ENCODE data around the gene ZC3H10.
"Not testable (repeated sequence)": the region's sequence is repeated elsewhere in the genome, so short reads cannot be mapped to it uniquely, and the experiment has no call there.

Gene ZC3H10

DNA sequence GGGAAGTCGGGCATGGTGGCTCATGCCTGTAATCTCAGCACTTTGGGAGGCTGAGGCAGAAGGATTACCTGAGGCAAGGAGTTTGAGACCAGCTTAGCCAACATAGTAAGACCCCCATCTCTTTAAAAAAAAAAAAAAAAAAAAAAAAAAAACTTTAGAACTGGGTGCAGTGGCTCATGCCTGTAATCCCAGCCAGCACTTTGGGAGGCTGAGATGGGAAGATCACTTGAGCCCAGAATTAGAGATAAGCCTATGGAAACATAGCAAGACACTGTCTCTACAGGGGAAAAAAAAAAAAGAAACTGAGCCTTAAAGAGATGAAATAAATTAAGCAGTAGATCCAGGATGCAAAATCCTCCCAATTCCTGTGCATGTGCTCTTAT lies 15.4 kb upstream of the ZC3H10 start:
- no peak for DNase-seq (ENCODE audit: low read depth, low spot score)

GRCh38 chr12:56103066-56103711 lies 14.9 kb upstream of the ZC3H10 start:
- DNase-seq (ENCODE audit: low read depth, low spot score) = no peak

DNA sequence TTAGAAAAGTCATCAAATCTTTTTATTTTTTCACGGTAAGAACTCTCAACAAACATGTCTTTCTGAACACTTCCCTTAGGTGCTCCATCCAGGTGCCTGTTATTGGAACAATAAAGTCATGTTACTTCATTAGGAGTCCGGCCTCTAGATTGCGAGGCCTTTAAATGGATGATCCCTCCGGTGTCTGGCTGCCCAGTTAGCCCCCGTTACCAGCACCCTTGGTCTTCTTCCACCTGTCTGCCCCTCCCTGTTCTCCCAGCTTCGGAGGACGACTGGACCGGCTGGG lies 14.3 kb upstream of the ZC3H10 start:
- no peak for DNase-seq (ENCODE audit: low read depth, low spot score)

DNA sequence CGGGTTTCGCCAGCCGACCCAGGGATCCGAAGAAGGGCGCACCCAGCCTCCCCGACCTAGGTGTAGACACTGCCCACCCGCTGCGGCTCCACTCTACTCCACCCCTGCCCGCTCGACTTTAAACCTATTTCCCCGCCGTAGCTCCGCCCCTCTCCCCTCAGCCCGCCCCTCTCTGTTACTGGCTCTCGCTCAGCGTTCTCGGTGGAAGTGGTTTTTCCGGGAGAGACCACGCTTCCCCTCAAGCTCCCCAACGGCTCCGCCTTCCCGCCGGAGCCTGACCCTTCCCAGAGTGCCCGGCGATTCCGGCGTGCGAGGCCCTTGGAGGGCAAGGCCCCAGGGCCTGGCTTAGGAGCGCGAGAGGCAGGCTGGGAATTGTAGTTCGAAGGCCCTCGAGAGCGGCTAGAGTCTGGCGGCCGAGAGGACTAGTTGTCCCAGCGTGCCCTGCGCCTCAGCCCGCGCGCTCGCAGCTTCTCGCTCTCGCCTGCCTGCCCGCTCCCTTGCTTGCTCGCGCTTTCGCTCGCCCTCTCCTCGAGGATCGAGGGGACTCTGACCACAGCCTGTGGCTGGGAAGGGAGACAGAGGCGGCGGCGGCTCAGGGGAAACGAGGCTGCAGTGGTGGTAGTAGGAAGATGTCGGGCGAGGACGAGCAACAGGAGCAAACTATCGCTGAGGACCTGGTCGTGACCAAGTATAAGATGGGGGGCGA lies 13.8 kb upstream of the ZC3H10 start, which contains the start of gene PA2G4:
TSS of gene PA2G4 (plus strand) at position 451 of the 706 bp plus-strand sequence. CDS start at position 630, 179 bp downstream.
- peak; percentile 95 for DNase-seq (ENCODE audit: low read depth, low spot score)

- DNase-seq (ENCODE audit: low read depth, low spot score) = no peak
Observed at GRCh38 chr12:56104815-56105608, 13.1 kb upstream of the ZC3H10 start.

DNA sequence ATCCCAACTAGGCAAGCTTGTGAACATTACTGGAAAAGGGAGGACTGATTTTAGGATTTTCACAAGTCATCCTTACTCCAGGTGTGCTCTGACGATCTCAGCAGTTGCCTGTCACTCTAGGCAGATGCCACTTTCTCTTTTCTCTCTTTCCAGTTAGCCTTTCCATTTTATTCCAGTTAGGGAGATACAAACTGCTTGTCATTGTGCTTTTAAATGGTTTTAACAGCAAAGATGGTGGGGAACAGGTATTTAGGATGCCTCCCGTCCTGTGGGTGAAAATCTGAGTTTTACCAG lies 12.5 kb upstream of the ZC3H10 start:
- no peak for DNase-seq (ENCODE audit: low read depth, low spot score)

GRCh38 chr12:56107242-56107641 lies 10.8 kb upstream of the ZC3H10 start:
- DNase-seq (ENCODE audit: low read depth, low spot score) = no peak

GRCh38 chr12:56110571-56110970 lies 7.5 kb upstream of the ZC3H10 start:
- DNase-seq (ENCODE audit: low read depth, low spot score) = no peak

DNA sequence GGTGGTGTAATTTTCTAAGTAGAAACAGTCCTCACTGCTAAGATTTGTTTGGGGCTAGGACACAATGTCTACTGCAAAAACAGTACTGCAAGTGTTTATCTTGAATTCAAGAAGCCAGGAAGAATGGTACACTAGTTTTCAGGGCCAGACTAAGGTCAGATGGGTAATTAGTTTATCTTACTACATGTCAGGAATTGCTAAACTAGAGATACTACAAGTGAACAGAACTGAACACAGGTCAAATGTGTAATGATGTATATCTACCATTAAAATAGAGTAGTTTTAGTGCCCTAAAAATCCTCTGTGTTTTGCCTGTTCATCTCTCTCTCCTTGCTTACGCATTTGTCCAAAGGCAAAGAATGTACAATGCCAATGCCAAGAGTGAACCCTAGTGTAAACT lies 4.0 kb upstream of the ZC3H10 start:
- no peak for DNase-seq (ENCODE audit: low read depth, low spot score)

- no peak for DNase-seq (ENCODE audit: low read depth, low spot score)
Observed at GRCh38 chr12:56115329-56115728, 2.7 kb upstream of the ZC3H10 start.

DNA sequence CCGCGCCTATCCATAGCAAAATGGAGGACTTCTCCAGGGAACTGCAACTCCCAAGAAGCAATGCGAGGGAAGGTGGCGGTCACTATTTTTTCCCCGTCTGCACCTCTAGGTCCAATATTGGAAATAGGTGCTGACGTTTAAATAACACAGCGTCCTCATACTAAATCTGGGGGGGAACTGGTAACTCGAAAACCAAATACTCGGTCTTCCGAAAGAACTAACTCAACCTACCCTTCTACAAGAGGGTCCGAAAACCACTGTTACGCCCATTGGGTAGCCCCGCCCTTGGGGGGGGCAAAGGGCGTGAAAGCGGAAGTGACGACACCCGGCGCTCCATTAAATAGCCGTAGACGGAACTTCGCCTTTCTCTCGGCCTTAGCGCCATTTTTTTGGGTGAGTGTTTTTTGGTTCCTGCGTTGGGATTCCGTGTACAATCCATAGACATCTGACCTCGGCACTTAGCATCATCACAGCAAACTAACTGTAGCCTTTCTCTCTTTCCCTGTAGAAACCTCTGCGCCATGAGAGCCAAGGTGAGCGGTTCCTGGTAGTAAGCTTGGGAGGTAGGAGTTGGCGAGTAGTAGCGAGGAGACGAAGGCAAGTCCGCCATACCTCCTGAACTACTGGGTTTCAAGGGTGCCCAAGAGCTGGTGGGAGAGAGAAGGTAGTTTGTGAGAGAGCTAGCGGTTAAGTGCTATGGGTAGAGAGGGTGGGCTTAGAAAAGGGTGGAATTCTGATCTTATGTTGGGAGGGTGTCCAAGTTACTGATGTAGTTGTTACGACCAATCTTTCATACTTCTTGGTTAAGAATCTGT lies 1.6 kb upstream of the ZC3H10 start, which contains the start of gene RPL41:
TSS of gene RPL41 (plus strand) at position 367 of the 815 bp plus-strand sequence.
- peak; percentile 70 for DNase-seq (ENCODE audit: low read depth, low spot score)

- not testable (repeated sequence) for DNase-seq (ENCODE audit: low read depth, low spot score)
Observed at GRCh38 chr12:56117082-56117706, 872 bp upstream of the ZC3H10 start.

- DNase-seq (ENCODE audit: low read depth, low spot score) = no peak
Observed at GRCh38 chr12:56118688-56119357, 757 bp downstream of the ZC3H10 start.

DNA sequence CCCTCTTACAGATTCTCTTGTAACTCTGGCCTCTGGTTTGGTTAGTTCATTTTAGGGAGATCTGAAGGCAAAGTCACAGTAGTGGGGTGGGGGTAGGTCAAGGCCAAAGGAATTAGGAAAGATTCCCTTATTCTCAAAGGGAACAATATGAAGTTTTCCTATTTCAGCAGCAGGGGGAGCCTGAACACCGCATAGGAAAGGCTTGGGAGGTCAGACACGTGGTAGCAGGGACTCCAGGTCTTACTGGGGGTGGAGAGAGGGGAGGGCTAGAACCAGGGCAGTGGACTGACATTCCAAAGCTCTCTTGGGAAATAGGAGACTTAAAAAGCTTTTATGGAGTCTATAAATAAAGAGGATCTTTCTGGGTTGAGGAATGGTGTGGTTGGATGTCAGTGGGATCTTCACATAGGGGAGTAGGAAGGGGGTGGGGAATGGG lies 1.3 kb downstream of the ZC3H10 start:
- peak; percentile 83 for DNase-seq (ENCODE audit: low read depth, low spot score)

DNA sequence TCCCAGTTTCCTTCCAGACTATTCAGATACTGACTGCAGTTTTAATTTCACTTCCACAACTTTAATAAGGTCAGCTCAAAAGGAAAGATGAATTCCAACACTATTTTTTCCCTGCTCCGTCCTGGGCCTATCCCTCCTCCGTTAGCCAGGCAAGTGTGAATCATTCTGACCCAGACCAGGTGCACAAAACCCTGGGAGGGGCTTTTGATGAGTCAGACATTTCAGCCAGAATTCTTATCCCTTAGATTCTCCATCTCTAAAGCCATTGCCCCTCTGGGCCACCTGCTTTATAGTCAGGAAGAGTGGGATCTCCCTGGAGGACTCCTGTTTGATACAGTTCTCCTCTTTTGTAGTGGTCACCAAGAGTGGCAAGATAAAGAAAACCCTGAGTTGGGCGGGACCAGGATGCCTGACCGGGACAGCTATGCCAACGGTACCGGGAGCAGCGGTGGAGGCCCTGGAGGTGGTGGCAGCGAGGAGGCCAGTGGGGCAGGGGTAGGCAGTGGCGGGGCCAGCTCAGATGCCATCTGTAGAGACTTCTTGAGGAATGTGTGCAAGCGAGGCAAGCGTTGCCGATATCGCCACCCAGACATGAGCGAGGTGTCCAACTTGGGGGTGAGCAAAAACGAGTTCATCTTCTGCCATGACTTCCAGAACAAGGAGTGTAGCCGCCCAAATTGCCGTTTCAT lies 2.2 kb downstream of the ZC3H10 start:
- no peak for DNase-seq (ENCODE audit: low read depth, low spot score)

GRCh38 chr12:56121204-56121870 lies 3.3 kb downstream of the ZC3H10 start:
- DNase-seq (ENCODE audit: low read depth, low spot score) = no peak

DNA sequence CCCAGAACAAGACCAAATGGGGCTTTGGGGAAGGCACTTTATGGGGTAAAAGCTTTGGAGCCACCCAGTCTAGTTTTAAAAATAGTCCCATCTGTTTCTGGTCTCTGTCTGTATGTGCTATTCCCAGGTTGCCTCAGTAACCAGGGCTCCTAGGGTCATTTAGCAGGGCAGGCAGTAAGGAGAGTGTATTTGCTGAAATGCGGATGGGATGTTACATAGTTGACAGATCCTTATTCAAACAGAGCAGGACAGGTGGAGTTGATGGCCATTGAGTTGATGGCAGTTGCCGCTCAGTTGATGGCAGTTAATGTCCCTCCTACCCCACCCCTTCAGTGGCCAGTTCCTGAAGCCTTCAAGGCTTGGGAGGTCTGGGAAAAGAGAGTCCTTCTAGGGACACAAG lies 4.6 kb downstream of the ZC3H10 start:
- no peak for DNase-seq (ENCODE audit: low read depth, low spot score)

- DNase-seq (ENCODE audit: low read depth, low spot score) = no peak
Observed at GRCh38 chr12:56124133-56124532, 6.1 kb downstream of the ZC3H10 start.

GRCh38 chr12:56126732-56127239 lies 8.7 kb downstream of the ZC3H10 start:
- DNase-seq (ENCODE audit: low read depth, low spot score) = no peak

- no peak for DNase-seq (ENCODE audit: low read depth, low spot score)
Observed at GRCh38 chr12:56127485-56127887, 9.4 kb downstream of the ZC3H10 start.

Data from iPS DF 19.7 (cell line).